BJ (cell line): ENCODE results near the gene KIAA0825. TPM values are rescaled to one million over a fixed set of nuclear protein-coding genes. Genes with fewer than 3 reads are reported as not detected.

ENCODE experiments used
- CTCF ChIA-PET: fragments of 350-600 bp; formaldehyde crosslinking; extraction: SDS; loops from one replicate; lab custom pipeline; 2021; ENCODE audit warnings: antibody characterized with exemption, inconsistent platforms; lab: Yijun Ruan, JAX
- POLR2A ChIA-PET: fragments of 300-600 bp; sonication (Branson Sonifier 250); formaldehyde crosslinking; extraction: SDS; loops from one replicate; lab custom pipeline; 2021; ENCODE audit warnings: antibody characterized with exemption; lab: Charles Lee
- DNase-seq: peaks from one replicate; pipeline ENCODE4 v3.0.0-alpha.2; 2011; ENCODE audit warnings: low read depth
- H3K27me3 ChIP-seq: 2 replicates; pipeline ENCODE4 v1.6.0; 2011; ENCODE audit warnings: low read length; ENCODE audit not compliant: control insufficient read depth, insufficient read depth
- H3K36me3 ChIP-seq: 2 replicates; pipeline ENCODE4 v1.5.1; 2011; ENCODE audit warnings: low read length; ENCODE audit not compliant: control insufficient read depth, insufficient read depth
- H3K4me3 ChIP-seq: 2 replicates; pipeline ENCODE4 v1.5.1; 2011; ENCODE audit warnings: low read depth, mild to moderate bottlenecking, control low read depth, low read length
- CTCF ChIP-seq: IDR thresholded peaks from 2 replicates; pipeline ENCODE4 v1.5.1; 2011; ENCODE audit warnings: low read depth, mild to moderate bottlenecking, control low read depth, inconsistent platforms, low read length, moderate library complexity; ENCODE audit not compliant: insufficient read depth
- polyA plus RNA-seq: library from polyadenylated mRNA; depleted of rRNA; stranded (reverse); fragments of >200 nt; gene quantifications from 2 replicates; pipeline ENCODE4 v1.2.3, GENCODE V29; 2011

The KIAA0825 gene
- polyA plus RNA-seq, 1 experiment = 0.69 TPM

GRCh38 chr5:94505327-94506068 is 112.9 kb downstream of the KIAA0825 start:
- ChIA-PET CTCF (no interaction called here), POLR2A (no interaction called here)
- no peaks in the 10 kb centered on the region for H3K36me3 ChIP-seq
- no peak overlapping the region for H3K4me3 ChIP-seq
- no peaks in the 10 kb centered on the region for H3K27me3 ChIP-seq
- no peak for TF ChIP-seq CTCF
- DNase-seq = peak; percentile 16

- ChIA-PET POLR2A (no interaction called here), CTCF (no interaction called here)
- TF ChIP-seq CTCF = no peak
- no peak for DNase-seq
- no peaks in the 10 kb centered on the region for H3K36me3 ChIP-seq
- no peaks in the 10 kb centered on the region for H3K27me3 ChIP-seq
- no peak overlapping the region for H3K4me3 ChIP-seq
Observed at GRCh38 chr5:94503677-94504076, 114.7 kb downstream of the KIAA0825 start.

- ChIA-PET POLR2A (no interaction called here), CTCF (no interaction called here)
- TF ChIP-seq CTCF = no peak
- H3K4me3 ChIP-seq = no peak overlapping the region
- H3K27me3 ChIP-seq = no peaks in the 10 kb centered on the region
- H3K36me3 ChIP-seq = no peaks in the 10 kb centered on the region
- no peak for DNase-seq
Observed at GRCh38 chr5:94501365-94501764, 117.0 kb downstream of the KIAA0825 start.

GRCh38 chr5:94499806-94500205 is 118.6 kb downstream of the KIAA0825 start:
- ChIA-PET CTCF (no interaction called here), POLR2A (no interaction called here)
- DNase-seq = no peak

GRCh38 chr5:94498199-94498598 is 120.2 kb downstream of the KIAA0825 start:
- DNase-seq = no peak
- Histone ChIP-seq H3K4me3 (no peak overlapping the region), H3K36me3 (no peaks in the 10 kb centered on the region), H3K27me3 (no peaks in the 10 kb centered on the region)
- ChIA-PET POLR2A (no interaction called here), CTCF (interaction anchor here (0.6 to 1.5 kb wide), 3 partner anchors 10 to 335 kb away, joined by 4 to 5 read pairs (median 4); no protein-coding TSS in a partner anchor)
- TF ChIP-seq CTCF = no peak

More at GRCh38 chr5:94499806-94500205, 118.6 kb downstream of the KIAA0825 start:
- H3K27me3 ChIP-seq = no peaks in the 10 kb centered on the region
- TF ChIP-seq CTCF = no peak
- no peaks in the 10 kb centered on the region for H3K36me3 ChIP-seq
- H3K4me3 ChIP-seq = no peak overlapping the region
